HEK293 (cell line): ENCODE data around the gene SUSD3.

Source experiments
- BCL6B ChIP-seq: fragments of 450-650 bp; formaldehyde crosslinking; IDR thresholded peaks from 2 replicates; pipeline ENCODE4 v1.5.1; 2017; ENCODE audit warnings: missing biosample characterization, missing genetic modification characterization
- KLF1 ChIP-seq: fragments of 450-650 bp; formaldehyde crosslinking; IDR thresholded peaks from 2 replicates; pipeline ENCODE4 v1.5.1; 2016; ENCODE audit warnings: missing biosample characterization, missing genetic modification characterization
- KLF8 ChIP-seq: fragments of 450-650 bp; formaldehyde crosslinking; IDR thresholded peaks from 2 replicates; pipeline ENCODE4 v1.5.1; 2016; ENCODE audit warnings: missing biosample characterization, missing genetic modification characterization
- SALL2 ChIP-seq: fragments of 450-650 bp; formaldehyde crosslinking; IDR thresholded peaks from 2 replicates; pipeline ENCODE4 v1.5.0; 2017; ENCODE audit warnings: missing biosample characterization, mild to moderate bottlenecking, missing genetic modification characterization, borderline replicate concordance
- SP3 ChIP-seq: fragments of 450-650 bp; formaldehyde crosslinking; IDR thresholded peaks from 2 replicates; pipeline ENCODE4 v1.5.1; 2016; ENCODE audit warnings: missing biosample characterization, missing genetic modification characterization
- YY2 ChIP-seq: fragments of 450-650 bp; formaldehyde crosslinking; IDR thresholded peaks from 2 replicates; pipeline ENCODE4 v1.5.1; 2016; ENCODE audit warnings: missing biosample characterization, missing genetic modification characterization
- ZBTB1 ChIP-seq: fragments of 450-650 bp; formaldehyde crosslinking; IDR thresholded peaks from 2 replicates; pipeline ENCODE4 v1.5.1; 2016; ENCODE audit warnings: missing biosample characterization, missing genetic modification characterization
- ZBTB10 ChIP-seq: fragments of 450-650 bp; formaldehyde crosslinking; IDR thresholded peaks from 2 replicates; pipeline ENCODE4 v1.5.1; 2016; ENCODE audit warnings: missing biosample characterization, missing genetic modification characterization
- ZBTB48 ChIP-seq: fragments of 450-650 bp; formaldehyde crosslinking; IDR thresholded peaks from 2 replicates; pipeline ENCODE4 v1.5.1; 2016; ENCODE audit warnings: missing biosample characterization, missing genetic modification characterization
- ZFHX2 ChIP-seq: fragments of 450-650 bp; formaldehyde crosslinking; conservative IDR thresholded peaks from 2 replicates; pipeline ENCODE4 v1.5.1; 2016; ENCODE audit warnings: missing biosample characterization, missing genetic modification characterization
- ZIC2 ChIP-seq: fragments of 450-650 bp; formaldehyde crosslinking; IDR thresholded peaks from 2 replicates; pipeline ENCODE4 v1.5.1; 2016; ENCODE audit warnings: missing biosample characterization, missing genetic modification characterization
- ZNF112 ChIP-seq: fragments of 450-650 bp; formaldehyde crosslinking; IDR thresholded peaks from 2 replicates; pipeline ENCODE4 v1.5.0; 2017; ENCODE audit warnings: missing biosample characterization, missing genetic modification characterization
- ZNF121 ChIP-seq: fragments of 450-650 bp; formaldehyde crosslinking; IDR thresholded peaks from 2 replicates; pipeline ENCODE4 v1.5.1; 2016; ENCODE audit warnings: missing biosample characterization, missing genetic modification characterization
- ZNF138 ChIP-seq: fragments of 450-650 bp; formaldehyde crosslinking; IDR thresholded peaks from 2 replicates; pipeline ENCODE4 v1.5.1; 2016; ENCODE audit warnings: missing biosample characterization, missing genetic modification characterization, borderline replicate concordance
- ZNF174 ChIP-seq: fragments of 450-650 bp; formaldehyde crosslinking; IDR thresholded peaks from 2 replicates; pipeline ENCODE4 v1.5.0; 2017; ENCODE audit warnings: missing biosample characterization, mild to moderate bottlenecking, missing genetic modification characterization
- ZNF2 ChIP-seq: fragments of 450-650 bp; formaldehyde crosslinking; IDR thresholded peaks from 2 replicates; pipeline ENCODE4 v1.5.1; 2016; ENCODE audit warnings: missing biosample characterization, missing genetic modification characterization
- ZNF24 ChIP-seq: fragments of 450-650 bp; formaldehyde crosslinking; IDR thresholded peaks from 2 replicates; pipeline ENCODE4 v1.5.1; 2016; ENCODE audit warnings: missing biosample characterization, missing genetic modification characterization
- ZNF26 ChIP-seq: fragments of 450-650 bp; formaldehyde crosslinking; IDR thresholded peaks from 2 replicates; pipeline ENCODE4 v1.5.1; 2016; ENCODE audit warnings: missing biosample characterization, missing genetic modification characterization
- ZNF274 ChIP-seq, 2 experiments: fragments of 200-500 bp in 1 of 2; fragments of 450-650 bp in 1 of 2; sonication (Bioruptor generic) in 1 of 2; formaldehyde crosslinking in 1 of 2; IDR thresholded peaks; 2 replicates each; pipeline versions ENCODE4 v1.5.1 to v1.6.1; 2014 to 2016; ENCODE audit warnings: borderline replicate concordance in 1 of 2, inconsistent platforms in 1 of 2, low read length in 1 of 2, missing biosample characterization in 1 of 2, missing genetic modification characterization in 1 of 2
- ZNF324 ChIP-seq: fragments of 450-650 bp; formaldehyde crosslinking; IDR thresholded peaks from 2 replicates; pipeline ENCODE4 v1.5.1; 2016; ENCODE audit warnings: missing biosample characterization, missing genetic modification characterization
- ZNF341 ChIP-seq: fragments of 450-650 bp; formaldehyde crosslinking; IDR thresholded peaks from 2 replicates; pipeline ENCODE4; 2016; ENCODE audit warnings: low read depth, missing biosample characterization, missing genetic modification characterization
- ZNF488 ChIP-seq: fragments of 450-650 bp; formaldehyde crosslinking; IDR thresholded peaks from 2 replicates; pipeline ENCODE4 v1.5.1; 2016; ENCODE audit warnings: missing biosample characterization, missing genetic modification characterization
- ZNF544 ChIP-seq: fragments of 450-650 bp; formaldehyde crosslinking; IDR thresholded peaks from 2 replicates; pipeline ENCODE4 v1.5.0; 2017; ENCODE audit warnings: missing biosample characterization, missing genetic modification characterization
- ZNF571 ChIP-seq: fragments of 450-650 bp; formaldehyde crosslinking; IDR thresholded peaks from 2 replicates; pipeline ENCODE4 v1.5.0; 2017; ENCODE audit warnings: missing biosample characterization, missing genetic modification characterization
- ZNF585B ChIP-seq: fragments of 450-650 bp; formaldehyde crosslinking; IDR thresholded peaks from 2 replicates; pipeline ENCODE4 v1.5.1; 2016; ENCODE audit warnings: missing biosample characterization, missing genetic modification characterization
- ZNF600 ChIP-seq: fragments of 450-650 bp; formaldehyde crosslinking; IDR thresholded peaks from 2 replicates; pipeline ENCODE4 v1.5.1; 2016; ENCODE audit warnings: missing biosample characterization, missing genetic modification characterization
- ZNF624 ChIP-seq: fragments of 450-650 bp; formaldehyde crosslinking; IDR thresholded peaks from 2 replicates; pipeline ENCODE4 v1.5.1; 2017; ENCODE audit warnings: missing biosample characterization, missing genetic modification characterization
- ZNF660 ChIP-seq: fragments of 450-650 bp; IDR thresholded peaks from 2 replicates; pipeline ENCODE4 v1.5.1; 2018; ENCODE audit warnings: missing biosample characterization, mild to moderate bottlenecking, missing genetic modification characterization
- ZNF670 ChIP-seq: fragments of 450-650 bp; formaldehyde crosslinking; IDR thresholded peaks from 2 replicates; pipeline ENCODE4 v1.5.1; 2016; ENCODE audit warnings: missing biosample characterization, missing genetic modification characterization, low read depth
- ZNF692 ChIP-seq: fragments of 450-650 bp; formaldehyde crosslinking; IDR thresholded peaks from 2 replicates; pipeline ENCODE4 v1.5.1; 2016; ENCODE audit warnings: missing biosample characterization, missing genetic modification characterization
- ZNF747 ChIP-seq: fragments of 450-650 bp; formaldehyde crosslinking; IDR thresholded peaks from 2 replicates; pipeline ENCODE4 v1.5.1; 2016; ENCODE audit warnings: missing biosample characterization, missing genetic modification characterization
- ZSCAN4 ChIP-seq: fragments of 450-650 bp; formaldehyde crosslinking; IDR thresholded peaks from 2 replicates; pipeline ENCODE4 v1.5.1; 2017; ENCODE audit warnings: missing biosample characterization, missing genetic modification characterization
- ZXDB ChIP-seq: fragments of 450-650 bp; formaldehyde crosslinking; IDR thresholded peaks from 2 replicates; pipeline ENCODE4 v1.5.1; 2016; ENCODE audit warnings: missing biosample characterization, missing genetic modification characterization

SUSD3 gene

GRCh38 chr9:93133681-93134014 lies 75.1 kb downstream of the SUSD3 start (continued):
- TF ChIP-seq ZNF488 (tag by site-specific recombination) (no peak), ZNF2 (tag by site-specific recombination) (no peak), ZNF274 (IDR thresholded peaks at IDR 0.05; ENCODE audit: low read length) (no peak), ZNF274 (tag by site-specific recombination; IDR thresholded peaks at IDR 0.05; ENCODE audit: borderline replicate concordance) (no peak), ZNF747 (tag by site-specific recombination) (no peak), ZNF692 (tag by site-specific recombination) (no peak), ZNF585B (tag by site-specific recombination) (no peak), ZNF121 (tag by site-specific recombination) (no peak), SALL2 (tag by site-specific recombination) (no peak), BCL6B (no peak), ZNF624 (tag by site-specific recombination) (no peak), ZIC2 (tag by site-specific recombination) (no peak), ZFHX2 (tag by site-specific recombination) (peak; percentile 78), ZNF571 (tag by site-specific recombination) (no peak), ZNF26 (tag by site-specific recombination) (no peak), ZNF24 (no peak), ZNF600 (no peak), ZBTB10 (peak; percentile 49; the same call in 1 of the 2 replicates), ZNF324 (tag by site-specific recombination) (no peak), ZNF660 (tag by site-specific recombination) (no peak), ZNF341 (peak; percentile 82), ZXDB (tag by site-specific recombination) (0 out of 2 replicates have a peak, but pooled peaks have one; percentile 26), ZNF544 (tag by site-specific recombination) (no peak), ZBTB48 (tag by site-specific recombination) (0 out of 2 replicates have a peak, but pooled peaks have one; percentile 17), ZNF112 (tag by site-specific recombination) (no peak), KLF1 (tag by site-specific recombination) (no peak), ZNF174 (tag by site-specific recombination) (no peak), ZBTB1 (tag by site-specific recombination) (no peak), ZSCAN4 (tag by site-specific recombination) (no peak), YY2 (tag by site-specific recombination) (no peak), ZNF138 (tag by site-specific recombination) (no peak), KLF8 (tag by site-specific recombination) (no peak), ZNF670 (tag by site-specific recombination) (no peak), SP3 (tag by site-specific recombination) (peak; percentile 92)
